WTC11 (cell line): ENCODE measurements around the gene MIPEP. TPM values are rescaled to one million over a fixed set of nuclear protein-coding genes. Genes with fewer than 3 reads are reported as not detected.
A peak's percentile ranks its signal among the peaks of the same experiment; 100 is the strongest.

ENCODE experiments used
- ATAC-seq: fragments of 200-7000 bp; cut with Tn5 transposase; 2 replicates; pipeline ENCODE4 v1.10.0; 2021; ENCODE audit warnings: mild to moderate bottlenecking, moderate library complexity
- CTCF ChIA-PET: fragments of 300-600 bp; sonication (Branson Sonifier 250); formaldehyde crosslinking; loops from one replicate; lab custom pipeline; 2021; ENCODE audit warnings: antibody characterized with exemption; lab: Charles Lee
- POLR2A ChIA-PET: fragments of 350-600 bp; sonication (Branson Sonifier 250); formaldehyde crosslinking; loops from one replicate; lab custom pipeline; 2021; ENCODE audit warnings: antibody characterized with exemption; lab: Charles Lee
- DNase-seq: peaks from one replicate; pipeline ENCODE4 v3.0.0; 2021; ENCODE audit warnings: low spot score
- H3K27ac Mint-ChIP-seq: 2 replicates; pipeline ENCODE4 v1.8.0; 2021; ENCODE audit warnings: mixed read lengths
- H3K27me3 Mint-ChIP-seq: 2 replicates; pipeline ENCODE4 v1.8.0; 2021; ENCODE audit warnings: low read depth, mild to moderate bottlenecking, moderate library complexity, mixed read lengths
- H3K36me3 Mint-ChIP-seq: 2 replicates; pipeline ENCODE4 v1.8.0; 2021; ENCODE audit warnings: mixed read lengths
- H3K4me1 Mint-ChIP-seq: 2 replicates; pipeline ENCODE4 v1.8.0; 2022; ENCODE audit warnings: mixed read lengths
- H3K4me3 Mint-ChIP-seq: 2 replicates; pipeline ENCODE4 v1.8.0; 2021; ENCODE audit warnings: mild to moderate bottlenecking, moderate library complexity, mixed read lengths
- H3K9me3 Mint-ChIP-seq: 2 replicates; pipeline ENCODE4 v1.8.0; 2021; ENCODE audit warnings: mixed read lengths
- AFF4 ChIP-seq: sonication (generic); formaldehyde crosslinking; IDR thresholded peaks from 2 replicates; pipeline ENCODE4 v1.8.1; 2023; ENCODE audit warnings: mild to moderate bottlenecking, missing genetic modification reagents, borderline replicate concordance
- ATF1 ChIP-seq: sonication (generic); formaldehyde crosslinking; IDR thresholded peaks from 2 replicates; pipeline ENCODE4 v1.8.1; 2023; ENCODE audit warnings: mild to moderate bottlenecking, moderate library complexity, missing genetic modification reagents
- CBFB ChIP-seq: sonication (generic); formaldehyde crosslinking; IDR thresholded peaks from 2 replicates; pipeline ENCODE4 v1.8.1; 2022; ENCODE audit warnings: mild to moderate bottlenecking, low read depth, missing genetic modification reagents
- CREB1 ChIP-seq: sonication (generic); formaldehyde crosslinking; IDR thresholded peaks from 2 replicates; pipeline ENCODE4 v1.8.0; 2023; ENCODE audit warnings: mild to moderate bottlenecking, missing genetic modification reagents
- CREM ChIP-seq: sonication (generic); formaldehyde crosslinking; IDR thresholded peaks from 2 replicates; pipeline ENCODE4 v1.8.1; 2022; ENCODE audit warnings: mild to moderate bottlenecking, missing genetic modification reagents, moderate library complexity
- E2F5 ChIP-seq: sonication (generic); formaldehyde crosslinking; IDR thresholded peaks from 2 replicates; pipeline ENCODE4 v1.8.1; 2022; ENCODE audit warnings: mild to moderate bottlenecking, moderate library complexity, missing genetic modification reagents
- ESRRA ChIP-seq: sonication (generic); formaldehyde crosslinking; IDR thresholded peaks from 2 replicates; pipeline ENCODE4 v1.8.1; 2022; ENCODE audit warnings: mild to moderate bottlenecking, missing genetic modification reagents, borderline replicate concordance
- ETV6 ChIP-seq: sonication (generic); formaldehyde crosslinking; IDR thresholded peaks from 2 replicates; pipeline ENCODE4 v1.8.1; 2022; ENCODE audit warnings: mild to moderate bottlenecking, missing genetic modification reagents
- FOXP1 ChIP-seq: sonication (generic); formaldehyde crosslinking; IDR thresholded peaks from 2 replicates; pipeline ENCODE4 v1.8.0; 2022; ENCODE audit warnings: missing genetic modification reagents, mild to moderate bottlenecking, moderate library complexity, borderline replicate concordance
- HMGA2 ChIP-seq: fragments of 250-450 bp; sonication (Bioruptor Pico); IDR thresholded peaks from 2 replicates; pipeline ENCODE4 v1.4.0; 2021; ENCODE audit warnings: mild to moderate bottlenecking, moderate library complexity
- IRF2 ChIP-seq: sonication (generic); formaldehyde crosslinking; IDR thresholded peaks from 2 replicates; pipeline ENCODE4 v1.8.0; 2022; ENCODE audit warnings: low read depth, missing genetic modification reagents, borderline replicate concordance
- MYBL2 ChIP-seq: sonication (generic); formaldehyde crosslinking; IDR thresholded peaks from 2 replicates; pipeline ENCODE4 v1.8.1; 2023; ENCODE audit warnings: mild to moderate bottlenecking, moderate library complexity, missing genetic modification reagents
- NFATC4 ChIP-seq: fragments of 250-450 bp; sonication (Bioruptor Pico); IDR thresholded peaks from 2 replicates; pipeline ENCODE4 v1.9.0; 2021; ENCODE audit warnings: mild to moderate bottlenecking
- NR3C1 ChIP-seq: sonication (generic); formaldehyde crosslinking; conservative IDR thresholded peaks from 2 replicates; pipeline ENCODE4 v1.8.1; 2023; ENCODE audit warnings: low read depth, mild to moderate bottlenecking, missing genetic modification reagents
- SOX15 ChIP-seq: fragments of 250-450 bp; sonication (Bioruptor Pico); IDR thresholded peaks from 2 replicates; pipeline ENCODE4 v1.9.0; 2021; ENCODE audit warnings: mild to moderate bottlenecking
- ZNF232 ChIP-seq: sonication (generic); formaldehyde crosslinking; IDR thresholded peaks from 2 replicates; pipeline ENCODE4 v1.8.0; 2022; ENCODE audit warnings: mild to moderate bottlenecking, missing genetic modification reagents
- ZNF263 ChIP-seq: sonication (generic); formaldehyde crosslinking; IDR thresholded peaks from 2 replicates; pipeline ENCODE4 v1.8.1; 2022; ENCODE audit warnings: low read depth, mild to moderate bottlenecking, moderate library complexity, missing genetic modification reagents
- ZNF317 ChIP-seq: sonication (generic); formaldehyde crosslinking; IDR thresholded peaks from 2 replicates; pipeline ENCODE4 v1.8.1; 2023; ENCODE audit warnings: low read depth, mild to moderate bottlenecking, moderate library complexity, missing genetic modification reagents, borderline replicate concordance
- ZNF396 ChIP-seq: fragments of 250-450 bp; sonication (Bioruptor Pico); IDR thresholded peaks from 2 replicates; pipeline ENCODE4 v1.8.0; 2021; ENCODE audit warnings: mild to moderate bottlenecking, moderate library complexity, borderline replicate concordance
- total RNA-seq: library from RNA; stranded (reverse); gene quantifications from 3 replicates; pipeline ENCODE4 v1.2.3, GENCODE V29; 2021
- TF ChIP-seq, protein P1 (sequence below): sonication (generic); formaldehyde crosslinking; IDR thresholded peaks from 2 replicates; pipeline ENCODE4 v1.8.0; 2023; ENCODE audit warnings: mild to moderate bottlenecking, missing genetic modification reagents
- TF ChIP-seq, protein P2 (sequence below): fragments of 250-450 bp; sonication (Bioruptor Pico); IDR thresholded peaks from 2 replicates; pipeline ENCODE4 v1.9.0; 2021; ENCODE audit warnings: mild to moderate bottlenecking
- TF ChIP-seq, protein P3 (sequence below): fragments of 250-450 bp; sonication (Bioruptor Pico); IDR thresholded peaks from 2 replicates; pipeline ENCODE4 v1.9.0; 2021; ENCODE audit warnings: moderate library complexity, mild to moderate bottlenecking, inconsistent platforms, borderline replicate concordance
- TF ChIP-seq, protein P4 (sequence below): sonication (generic); formaldehyde crosslinking; IDR thresholded peaks from 2 replicates; pipeline ENCODE4 v1.8.0; 2022; ENCODE audit warnings: mild to moderate bottlenecking, missing genetic modification reagents

The MIPEP gene
- total RNA-seq, 1 experiment from 2014 or later, result 30.5 TPM

DNA sequence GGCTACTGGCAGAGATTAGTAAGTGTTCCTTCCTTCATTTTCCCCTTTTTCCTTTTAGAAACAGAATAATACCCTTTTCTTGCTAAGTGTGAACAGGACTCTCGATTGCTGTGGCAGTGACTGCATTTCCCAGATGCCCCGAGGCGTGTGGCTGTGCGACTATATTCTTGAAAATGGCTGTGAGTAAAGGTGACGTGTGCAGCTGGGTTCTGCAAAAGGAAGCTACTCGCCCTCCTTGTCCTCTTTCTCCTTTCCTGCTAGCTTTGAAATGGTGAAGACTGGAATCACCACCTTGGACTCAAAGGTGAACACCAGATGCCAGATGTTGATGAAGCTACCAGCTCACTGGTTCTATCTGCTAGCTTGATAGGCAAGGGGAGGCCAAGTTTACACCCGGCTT lies 121.4 kb downstream of the MIPEP start:
- ChIA-PET CTCF (interaction anchor here (1.7 kb wide), 1 partner anchor 26 kb away, joined by 7 read pairs; no protein-coding TSS in a partner anchor), POLR2A (no interaction called here)
- Mint-ChIP-seq H3K4me1 (peaks cover 14% of the 10 kb centered on the region), H3K27me3 (no peaks in the 10 kb centered on the region), H3K9me3 (no peaks in the 10 kb centered on the region), H3K4me3 (no peak overlapping the region), H3K27ac (peak overlapping the region; percentile 14; the same call in 1 of the 2 replicates), H3K36me3 (no peaks in the 10 kb centered on the region)
- TF ChIP-seq IRF2 (no peak), CREM (no peak), HMGA2 (no peak), NFATC4 (no peak), ZNF396 (no peak), CBFB (CRISPR knock-in tag) (no peak), ESRRA (CRISPR knock-in tag) (no peak), ATF1 (CRISPR knock-in tag) (no peak), CREB1 (no peak), SOX15 (CRISPR knock-in tag) (no peak), ZNF232 (CRISPR knock-in tag) (no peak), FOXP1 (CRISPR knock-in tag) (no peak), NR3C1 (CRISPR knock-in tag) (no peak), ZNF317 (CRISPR knock-in tag) (no peak)
- TF ChIP-seq, protein P1, sequence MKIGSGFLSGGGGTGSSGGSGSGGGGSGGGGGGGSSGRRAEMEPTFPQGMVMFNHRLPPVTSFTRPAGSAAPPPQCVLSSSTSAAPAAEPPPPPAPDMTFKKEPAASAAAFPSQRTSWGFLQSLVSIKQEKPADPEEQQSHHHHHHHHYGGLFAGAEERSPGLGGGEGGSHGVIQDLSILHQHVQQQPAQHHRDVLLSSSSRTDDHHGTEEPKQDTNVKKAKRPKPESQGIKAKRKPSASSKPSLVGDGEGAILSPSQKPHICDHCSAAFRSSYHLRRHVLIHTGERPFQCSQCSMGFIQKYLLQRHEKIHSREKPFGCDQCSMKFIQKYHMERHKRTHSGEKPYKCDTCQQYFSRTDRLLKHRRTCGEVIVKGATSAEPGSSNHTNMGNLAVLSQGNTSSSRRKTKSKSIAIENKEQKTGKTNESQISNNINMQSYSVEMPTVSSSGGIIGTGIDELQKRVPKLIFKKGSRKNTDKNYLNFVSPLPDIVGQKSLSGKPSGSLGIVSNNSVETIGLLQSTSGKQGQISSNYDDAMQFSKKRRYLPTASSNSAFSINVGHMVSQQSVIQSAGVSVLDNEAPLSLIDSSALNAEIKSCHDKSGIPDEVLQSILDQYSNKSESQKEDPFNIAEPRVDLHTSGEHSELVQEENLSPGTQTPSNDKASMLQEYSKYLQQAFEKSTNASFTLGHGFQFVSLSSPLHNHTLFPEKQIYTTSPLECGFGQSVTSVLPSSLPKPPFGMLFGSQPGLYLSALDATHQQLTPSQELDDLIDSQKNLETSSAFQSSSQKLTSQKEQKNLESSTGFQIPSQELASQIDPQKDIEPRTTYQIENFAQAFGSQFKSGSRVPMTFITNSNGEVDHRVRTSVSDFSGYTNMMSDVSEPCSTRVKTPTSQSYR, result no peak
- TF ChIP-seq, protein P2, sequence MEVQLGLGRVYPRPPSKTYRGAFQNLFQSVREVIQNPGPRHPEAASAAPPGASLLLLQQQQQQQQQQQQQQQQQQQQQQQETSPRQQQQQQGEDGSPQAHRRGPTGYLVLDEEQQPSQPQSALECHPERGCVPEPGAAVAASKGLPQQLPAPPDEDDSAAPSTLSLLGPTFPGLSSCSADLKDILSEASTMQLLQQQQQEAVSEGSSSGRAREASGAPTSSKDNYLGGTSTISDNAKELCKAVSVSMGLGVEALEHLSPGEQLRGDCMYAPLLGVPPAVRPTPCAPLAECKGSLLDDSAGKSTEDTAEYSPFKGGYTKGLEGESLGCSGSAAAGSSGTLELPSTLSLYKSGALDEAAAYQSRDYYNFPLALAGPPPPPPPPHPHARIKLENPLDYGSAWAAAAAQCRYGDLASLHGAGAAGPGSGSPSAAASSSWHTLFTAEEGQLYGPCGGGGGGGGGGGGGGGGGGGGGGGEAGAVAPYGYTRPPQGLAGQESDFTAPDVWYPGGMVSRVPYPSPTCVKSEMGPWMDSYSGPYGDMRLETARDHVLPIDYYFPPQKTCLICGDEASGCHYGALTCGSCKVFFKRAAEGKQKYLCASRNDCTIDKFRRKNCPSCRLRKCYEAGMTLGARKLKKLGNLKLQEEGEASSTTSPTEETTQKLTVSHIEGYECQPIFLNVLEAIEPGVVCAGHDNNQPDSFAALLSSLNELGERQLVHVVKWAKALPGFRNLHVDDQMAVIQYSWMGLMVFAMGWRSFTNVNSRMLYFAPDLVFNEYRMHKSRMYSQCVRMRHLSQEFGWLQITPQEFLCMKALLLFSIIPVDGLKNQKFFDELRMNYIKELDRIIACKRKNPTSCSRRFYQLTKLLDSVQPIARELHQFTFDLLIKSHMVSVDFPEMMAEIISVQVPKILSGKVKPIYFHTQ (CRISPR knock-in tag), result no peak
- ATAC-seq, result no peak
- no peak for DNase-seq

GRCh38 chr13:23766939-23767338 lies 122.3 kb downstream of the MIPEP start:
- Mint-ChIP-seq H3K27me3 (no peaks in the 10 kb centered on the region), H3K4me3 (no peak overlapping the region)
- POLR2A ChIA-PET, result no interaction called here
- ATAC-seq (no peak), DNase-seq (no peak)
- CTCF ChIA-PET, result interaction anchor here (1.0 kb wide), 1 partner anchor 25 kb away, joined by 3 read pairs; no protein-coding TSS in a partner anchor
- no peak for TF ChIP-seq E2F5
- no peak for TF ChIP-seq AFF4 (CRISPR knock-in tag)
- no peak for TF ChIP-seq ZNF263 (CRISPR knock-in tag)
- TF ChIP-seq ETV6 (CRISPR knock-in tag), result no peak
- no peak for TF ChIP-seq IRF2
- TF ChIP-seq MYBL2 (CRISPR knock-in tag), result no peak
- TF ChIP-seq, protein P3, sequence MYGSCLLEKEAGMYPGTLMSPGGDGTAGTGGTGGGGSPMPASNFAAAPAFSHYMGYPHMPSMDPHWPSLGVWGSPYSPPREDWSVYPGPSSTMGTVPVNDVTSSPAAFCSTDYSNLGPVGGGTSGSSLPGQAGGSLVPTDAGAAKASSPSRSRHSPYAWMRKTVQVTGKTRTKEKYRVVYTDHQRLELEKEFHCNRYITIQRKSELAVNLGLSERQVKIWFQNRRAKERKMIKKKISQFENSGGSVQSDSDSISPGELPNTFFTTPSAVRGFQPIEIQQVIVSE (CRISPR knock-in tag), result no peak
- TF ChIP-seq, protein P4, sequence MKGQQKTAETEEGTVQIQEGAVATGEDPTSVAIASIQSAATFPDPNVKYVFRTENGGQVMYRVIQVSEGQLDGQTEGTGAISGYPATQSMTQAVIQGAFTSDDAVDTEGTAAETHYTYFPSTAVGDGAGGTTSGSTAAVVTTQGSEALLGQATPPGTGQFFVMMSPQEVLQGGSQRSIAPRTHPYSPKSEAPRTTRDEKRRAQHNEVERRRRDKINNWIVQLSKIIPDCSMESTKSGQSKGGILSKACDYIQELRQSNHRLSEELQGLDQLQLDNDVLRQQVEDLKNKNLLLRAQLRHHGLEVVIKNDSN (CRISPR knock-in tag), result no peak
- TF ChIP-seq CREB1, result no peak
- TF ChIP-seq, all 79 proteins: peak for 0
- H3K4me1 Mint-ChIP-seq, result peaks cover 14% of the 10 kb centered on the region
- no peaks in the 10 kb centered on the region for H3K36me3 Mint-ChIP-seq
- H3K9me3 Mint-ChIP-seq, result no peaks in the 10 kb centered on the region
- no peak overlapping the region for H3K27ac Mint-ChIP-seq
